Measurements from ENCODE around the gene LYPD8. TPM values are rescaled to one million over a fixed set of nuclear protein-coding genes. Genes with fewer than 3 reads are reported as not detected.
A peak's percentile ranks its signal among the peaks of the same experiment; 100 is the strongest.
"Not testable (repeated sequence)": the region's sequence is repeated elsewhere in the genome, so short reads cannot be mapped to it uniquely, and the experiment has no call there.

The LYPD8 gene, protein sequence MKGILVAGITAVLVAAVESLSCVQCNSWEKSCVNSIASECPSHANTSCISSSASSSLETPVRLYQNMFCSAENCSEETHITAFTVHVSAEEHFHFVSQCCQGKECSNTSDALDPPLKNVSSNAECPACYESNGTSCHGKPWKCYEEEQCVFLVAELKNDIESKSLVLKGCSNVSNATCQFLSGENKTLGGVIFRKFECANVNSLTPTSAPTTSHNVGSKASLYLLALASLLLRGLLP
- not detected for total RNA-seq

DNA sequence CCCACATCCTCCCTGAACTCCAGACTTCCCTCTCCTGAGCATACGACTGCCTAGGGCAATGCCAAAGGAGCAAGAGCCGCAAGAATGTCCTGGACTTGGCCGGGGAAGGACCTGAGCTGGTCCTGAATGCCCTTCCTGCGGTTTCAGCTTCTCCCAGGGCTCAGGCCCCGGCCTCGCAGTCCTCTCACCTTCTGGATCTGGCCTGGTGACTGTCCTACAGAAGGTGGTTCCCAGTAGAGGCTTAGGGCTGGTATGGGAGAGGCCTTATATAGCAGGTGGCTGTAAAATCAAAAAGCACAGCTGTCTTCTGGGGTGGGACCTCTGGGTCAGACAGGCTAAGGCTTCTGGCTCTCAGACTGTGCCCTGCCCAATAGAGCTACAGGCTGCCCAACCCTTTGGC lies at the start of gene LYPD8:
LYPD8 (minus strand) TSS at position 243 of the 400 bp plus-strand sequence. CDS start 4,678 bp downstream, outside the sequence.
- H3K36me3 ChIP-seq: no peaks in the 10 kb centered on the region
- WGBS, 2 donors: 67 to 87% methylated on average over 4 of the region's 6 CpGs
- no peak for TF ChIP-seq POLR2A (IDR thresholded peaks at IDR 0.05)
- TF ChIP-seq, protein P1, sequence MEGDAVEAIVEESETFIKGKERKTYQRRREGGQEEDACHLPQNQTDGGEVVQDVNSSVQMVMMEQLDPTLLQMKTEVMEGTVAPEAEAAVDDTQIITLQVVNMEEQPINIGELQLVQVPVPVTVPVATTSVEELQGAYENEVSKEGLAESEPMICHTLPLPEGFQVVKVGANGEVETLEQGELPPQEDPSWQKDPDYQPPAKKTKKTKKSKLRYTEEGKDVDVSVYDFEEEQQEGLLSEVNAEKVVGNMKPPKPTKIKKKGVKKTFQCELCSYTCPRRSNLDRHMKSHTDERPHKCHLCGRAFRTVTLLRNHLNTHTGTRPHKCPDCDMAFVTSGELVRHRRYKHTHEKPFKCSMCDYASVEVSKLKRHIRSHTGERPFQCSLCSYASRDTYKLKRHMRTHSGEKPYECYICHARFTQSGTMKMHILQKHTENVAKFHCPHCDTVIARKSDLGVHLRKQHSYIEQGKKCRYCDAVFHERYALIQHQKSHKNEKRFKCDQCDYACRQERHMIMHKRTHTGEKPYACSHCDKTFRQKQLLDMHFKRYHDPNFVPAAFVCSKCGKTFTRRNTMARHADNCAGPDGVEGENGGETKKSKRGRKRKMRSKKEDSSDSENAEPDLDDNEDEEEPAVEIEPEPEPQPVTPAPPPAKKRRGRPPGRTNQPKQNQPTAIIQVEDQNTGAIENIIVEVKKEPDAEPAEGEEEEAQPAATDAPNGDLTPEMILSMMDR (IDR thresholded peaks at IDR 0.05): no peak
- H3K9me3 ChIP-seq: no peaks in the 10 kb centered on the region
- H3K27me3 ChIP-seq: no peaks in the 10 kb centered on the region
- no peaks in the 10 kb centered on the region for H3K4me1 ChIP-seq
- no peak within 1 kb of the TSS for H3K27ac ChIP-seq
- no peak for DNase-seq
- intact Hi-C loops (cut with DNase I): no loop called here
- no peak within 1 kb of the TSS for H3K4me3 ChIP-seq

DNA sequence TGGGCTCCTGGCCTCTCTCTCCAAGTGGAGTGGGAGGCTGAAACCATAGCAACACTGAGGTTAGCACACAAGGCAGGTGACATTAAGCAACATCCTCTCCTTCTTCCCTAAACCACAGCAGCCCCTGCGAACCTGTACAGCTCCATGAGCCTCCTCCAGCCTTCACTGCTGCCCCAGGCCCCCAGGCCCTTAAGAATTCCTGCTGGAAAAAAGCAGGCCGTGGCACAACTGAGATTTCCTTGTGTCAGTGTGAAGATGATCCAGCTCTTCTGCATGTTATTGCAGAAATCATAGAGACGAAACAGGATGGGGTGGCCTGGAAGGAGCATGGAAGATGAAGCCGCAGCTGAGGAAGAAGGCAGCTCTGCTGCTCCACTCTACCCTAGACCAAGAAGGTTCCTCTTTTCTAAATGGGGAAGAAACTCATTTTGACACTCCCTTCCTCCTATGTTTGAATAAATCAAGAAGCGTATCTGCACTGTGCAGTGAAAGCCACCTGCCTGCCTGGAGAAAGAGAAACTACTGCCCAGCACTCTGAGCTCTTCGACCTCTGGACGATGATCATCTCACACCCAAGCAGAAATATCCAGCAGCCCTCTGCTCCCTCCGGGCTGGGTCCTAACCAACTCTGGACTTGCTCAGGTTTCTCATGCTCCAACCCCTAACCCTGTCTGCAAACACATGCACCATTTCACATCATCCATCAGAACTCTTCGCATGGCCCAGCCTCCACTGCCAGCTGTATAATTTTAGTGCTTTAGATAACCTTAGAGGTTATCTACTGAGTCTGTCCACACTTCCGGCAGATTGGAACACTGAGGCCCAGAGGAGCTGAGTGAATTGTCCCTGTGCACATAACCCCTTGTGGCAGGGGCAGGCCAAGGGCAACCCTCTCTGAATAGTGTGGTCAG lies 49.5 kb upstream of the LYPD8 start:
- TF ChIP-seq, protein P1 (IDR thresholded peaks at IDR 0.05): no peak
- no peak for TF ChIP-seq POLR2A (IDR thresholded peaks at IDR 0.05)
- DNase-seq: no peak
- Histone ChIP-seq H3K4me1 (peaks cover 0 to 12% (median 0%) of the 10 kb centered on the region in 3 donors), H3K9me3 (no peaks in the 10 kb centered on the region), H3K4me3 (no peak overlapping the region), H3K27me3 (peaks cover 0 to 5% (median 0%) of the 10 kb centered on the region in 4 donors), H3K27ac (peak overlapping the region in 1 of 4 donors; percentile 41), H3K36me3 (no peaks in the 10 kb centered on the region)
- 46 to 53% methylated on average over 8 to 10 of the region's 10 CpGs for WGBS, 2 donors
- intact Hi-C loops (cut with DNase I): no loop called here

DNA sequence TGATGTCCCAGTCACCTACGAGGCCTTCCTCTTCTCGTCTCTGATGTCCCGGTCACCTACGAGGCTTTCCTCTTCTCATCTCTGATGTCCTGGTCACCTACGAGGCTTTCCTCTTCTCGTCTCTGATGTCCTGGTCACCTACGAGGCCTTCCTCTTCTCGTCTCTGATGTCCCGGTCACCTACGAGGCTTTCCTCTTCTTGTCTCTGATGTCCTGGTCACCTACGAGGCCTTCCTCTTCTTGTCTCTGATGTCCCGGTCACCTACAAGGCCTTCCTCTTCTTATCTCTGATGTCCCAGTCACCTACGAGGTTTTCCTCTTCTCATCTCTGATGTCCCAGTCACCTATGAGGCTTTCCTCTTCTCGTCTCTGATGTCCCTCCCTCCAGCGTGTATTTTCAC lies 47.9 kb upstream of the LYPD8 start:
- intact Hi-C loops (cut with DNase I): not testable (repeated sequence)
- WGBS, 2 donors: 75 to 81% methylated on average over 15 of the region's 15 CpGs

DNA sequence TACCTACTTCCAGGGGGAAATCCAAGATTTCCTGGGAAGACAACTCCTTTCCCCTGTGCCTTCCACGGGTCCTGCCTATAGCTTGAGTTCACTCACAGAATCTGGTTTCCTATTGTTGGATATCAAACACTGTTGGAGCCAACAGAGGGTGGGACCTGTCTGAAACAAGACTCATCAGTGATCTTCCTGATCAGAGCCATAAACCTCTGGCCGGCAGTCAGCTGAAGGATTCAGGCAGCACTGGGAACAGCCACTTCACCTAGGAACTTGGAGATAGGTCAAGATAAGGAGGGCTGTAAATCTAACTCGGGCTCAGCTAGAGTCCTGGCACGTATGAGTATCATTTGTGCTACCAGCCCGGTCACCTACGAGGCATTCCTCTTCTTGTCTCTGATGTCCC lies 46.9 kb upstream of the LYPD8 start:
- Histone ChIP-seq H3K27ac (no peak overlapping the region), H3K4me1 (peaks cover 0 to 11% (median 0%) of the 10 kb centered on the region in 3 donors), H3K27me3 (peaks cover 0 to 5% (median 0%) of the 10 kb centered on the region in 4 donors), H3K36me3 (no peaks in the 10 kb centered on the region), H3K9me3 (no peaks in the 10 kb centered on the region), H3K4me3 (no peak overlapping the region)
- DNase-seq: no peak
- 81 to 100% methylated on average over 1 to 6 of the region's 6 CpGs for WGBS, 2 donors
- intact Hi-C loops (cut with DNase I): no loop called here
- TF ChIP-seq, protein P1 (IDR thresholded peaks at IDR 0.05): no peak
- TF ChIP-seq POLR2A (IDR thresholded peaks at IDR 0.05): no peak

More for the DNA sequence above, 47.9 kb upstream of the LYPD8 start:
- not testable (repeated sequence) for H3K27me3 ChIP-seq, H3K9me3 ChIP-seq, H3K27ac ChIP-seq, H3K4me3 ChIP-seq, H3K36me3 ChIP-seq, DNase-seq
- H3K4me1 ChIP-seq: peaks cover 0 to 11% (median 0%) of the 10 kb centered on the region in 3 donors

DNA sequence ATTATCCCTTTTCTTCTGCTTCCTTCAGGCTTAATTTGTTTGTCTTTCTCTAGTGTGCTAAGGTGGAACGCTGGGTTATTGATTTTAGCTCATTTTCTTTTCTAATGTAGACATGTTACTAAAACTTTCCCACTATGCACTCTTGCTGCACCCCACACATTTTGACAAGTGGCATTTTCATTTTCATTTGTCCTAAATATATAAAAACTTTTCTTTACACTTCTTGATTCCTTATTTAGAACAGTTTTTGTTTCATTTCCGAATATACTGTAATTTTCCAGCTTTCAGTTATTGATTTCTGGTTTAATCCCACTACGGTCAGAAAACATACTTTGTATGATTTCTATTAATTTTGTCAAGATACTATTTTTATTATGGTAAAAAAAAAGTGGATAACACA lies 44.9 kb upstream of the LYPD8 start:
- H3K27ac ChIP-seq: no peak overlapping the region
- intact Hi-C loops (cut with DNase I): no loop called here
- WGBS, 2 donors: 58 to 69% methylated on average over 3 of the region's 3 CpGs
- H3K4me1 ChIP-seq: no peaks in the 10 kb centered on the region
- no peaks in the 10 kb centered on the region for H3K36me3 ChIP-seq
- no peaks in the 10 kb centered on the region for H3K9me3 ChIP-seq
- no peak for DNase-seq
- peaks cover 0 to 13% (median 0%) of the 10 kb centered on the region in 4 donors for H3K27me3 ChIP-seq
- TF ChIP-seq, protein P1 (IDR thresholded peaks at IDR 0.05): no peak
- no peak for TF ChIP-seq POLR2A (IDR thresholded peaks at IDR 0.05)
- no peak overlapping the region for H3K4me3 ChIP-seq
